RWPE2 (cell line): ENCODE data around the gene PLCXD3.

Experiments used
- ATAC-seq: fragments of 200-7000 bp; cut with Tn5 transposase; 3 replicates; pipeline ENCODE4 v1.9.1; 2021; ENCODE audit warnings: low read depth
- DNase-seq: peaks from one replicate; pipeline ENCODE4 v3.0.0-alpha.2; 2020; ENCODE audit warnings: low spot score
- H3K27ac ChIP-seq: fragments of 450-650 bp; 2 replicates; pipeline ENCODE4 v1.5.1; 2017; ENCODE audit warnings: mild to moderate bottlenecking; ENCODE audit not compliant: poor library complexity, severe bottlenecking
- H3K27me3 ChIP-seq: fragments of 250-450 bp; sonication (Bioruptor Pico); 2 replicates; pipeline ENCODE4 v1.5.1; 2021; ENCODE audit warnings: mild to moderate bottlenecking, moderate library complexity; ENCODE audit not compliant: insufficient read depth, poor library complexity, severe bottlenecking
- H3K36me3 ChIP-seq: fragments of 250-450 bp; sonication (Bioruptor Pico); 2 replicates; pipeline ENCODE4 v1.5.1; 2020; ENCODE audit warnings: low read depth, mild to moderate bottlenecking, moderate library complexity
- H3K4me1 ChIP-seq: fragments of 250-450 bp; sonication (Bioruptor Pico); 2 replicates; pipeline ENCODE4 v1.5.1; 2021; ENCODE audit warnings: mild to moderate bottlenecking, moderate library complexity; ENCODE audit not compliant: insufficient read depth, poor library complexity, severe bottlenecking
- H3K4me3 ChIP-seq: fragments of 250-450 bp; sonication (Bioruptor Pico); 2 replicates; pipeline ENCODE4 v1.5.1; 2021; ENCODE audit warnings: mild to moderate bottlenecking, moderate library complexity; ENCODE audit not compliant: severe bottlenecking
- H3K9me3 ChIP-seq: fragments of 250-450 bp; sonication (Bioruptor Pico); 2 replicates; pipeline ENCODE4 v1.5.1; 2021; ENCODE audit warnings: mild to moderate bottlenecking, moderate library complexity; ENCODE audit not compliant: severe bottlenecking
- CTCF ChIP-seq: fragments of 450-650 bp; IDR thresholded peaks from one replicate; pipeline ENCODE4 v1.5.1; 2017; ENCODE audit warnings: mild to moderate bottlenecking, moderate library complexity; ENCODE audit not compliant: poor library complexity, severe bottlenecking

The PLCXD3 gene

GRCh38 chr5:41363343-41363986 is 146.9 kb downstream of the PLCXD3 start:
- H3K4me3 ChIP-seq: no peak overlapping the region
- H3K9me3 ChIP-seq: no peaks in the 10 kb centered on the region
- no peak for TF ChIP-seq CTCF
- ATAC-seq (no peak), DNase-seq (no peak)
- no peaks in the 10 kb centered on the region for H3K4me1 ChIP-seq
- H3K27me3 ChIP-seq: no peaks in the 10 kb centered on the region
- no peak overlapping the region for H3K27ac ChIP-seq
- H3K36me3 ChIP-seq: no peaks in the 10 kb centered on the region

- Histone ChIP-seq H3K27me3 (no peaks in the 10 kb centered on the region), H3K4me3 (no peak overlapping the region), H3K27ac (no peak overlapping the region), H3K9me3 (no peaks in the 10 kb centered on the region), H3K4me1 (no peaks in the 10 kb centered on the region), H3K36me3 (no peaks in the 10 kb centered on the region)
- no peak for DNase-seq
- no peak for ATAC-seq
- no peak for TF ChIP-seq CTCF
Measured at GRCh38 chr5:41356786-41357185, 153.6 kb downstream of the PLCXD3 start.

- Histone ChIP-seq H3K9me3 (no peaks in the 10 kb centered on the region), H3K27ac (no peak overlapping the region), H3K27me3 (peaks cover 19% of the 10 kb centered on the region), H3K4me3 (no peak overlapping the region), H3K4me1 (no peaks in the 10 kb centered on the region), H3K36me3 (no peaks in the 10 kb centered on the region)
- no peak for TF ChIP-seq CTCF
- no peak for DNase-seq
- no peak for ATAC-seq
Measured at GRCh38 chr5:41349846-41350245, 160.6 kb downstream of the PLCXD3 start.

GRCh38 chr5:41347569-41347968 is 162.8 kb downstream of the PLCXD3 start:
- DNase-seq: no peak
- TF ChIP-seq CTCF: peak; percentile 13
- Histone ChIP-seq H3K9me3 (no peaks in the 10 kb centered on the region), H3K27ac (no peak overlapping the region), H3K4me1 (no peaks in the 10 kb centered on the region), H3K4me3 (no peak overlapping the region), H3K36me3 (no peaks in the 10 kb centered on the region), H3K27me3 (peaks cover 31% of the 10 kb centered on the region)
- 0 out of 3 replicates have a peak, but pooled peaks have one; percentile 19 for ATAC-seq

- no peak for TF ChIP-seq CTCF
- no peaks in the 10 kb centered on the region for H3K4me1 ChIP-seq
- H3K4me3 ChIP-seq: no peak overlapping the region
Measured at GRCh38 chr5:41346609-41347008, 163.8 kb downstream of the PLCXD3 start.

More at GRCh38 chr5:41346609-41347008, 163.8 kb downstream of the PLCXD3 start:
- ATAC-seq: no peak
- no peaks in the 10 kb centered on the region for H3K9me3 ChIP-seq
- peaks cover 31% of the 10 kb centered on the region for H3K27me3 ChIP-seq
- no peak for DNase-seq
- no peaks in the 10 kb centered on the region for H3K36me3 ChIP-seq
- no peak overlapping the region for H3K27ac ChIP-seq
